GM06990 (cell line): ENCODE results near the gene SYTL1.
A peak's percentile ranks its signal among the peaks of the same experiment; 100 is the strongest.

Source experiments
- DNase-seq: peaks from one replicate; pipeline ENCODE4 v3.0.0-alpha.2; 2011; ENCODE audit not compliant: insufficient read length; ENCODE audit errors: extremely low read depth
- H3K27me3 ChIP-seq: replicated peaks from 2 replicates; pipeline ENCODE4 v1.6.0; 2011; ENCODE audit warnings: low read length; ENCODE audit not compliant: control insufficient read depth, insufficient read depth
- H3K36me3 ChIP-seq: 2 replicates; pipeline ENCODE4 v1.5.1; 2011; ENCODE audit warnings: low read length; ENCODE audit not compliant: control insufficient read depth, insufficient read depth
- H3K4me3 ChIP-seq: replicated peaks from 2 replicates; pipeline ENCODE4 v1.5.1; 2011; ENCODE audit warnings: low read depth, mild to moderate bottlenecking, control low read depth, low read length
- CTCF ChIP-seq: IDR thresholded peaks from 2 replicates; pipeline ENCODE4 v1.5.1; 2011; ENCODE audit warnings: low read length, control low read depth, mild to moderate bottlenecking, inconsistent platforms; ENCODE audit not compliant: insufficient read depth, poor library complexity, severe bottlenecking

Gene SYTL1

DNA sequence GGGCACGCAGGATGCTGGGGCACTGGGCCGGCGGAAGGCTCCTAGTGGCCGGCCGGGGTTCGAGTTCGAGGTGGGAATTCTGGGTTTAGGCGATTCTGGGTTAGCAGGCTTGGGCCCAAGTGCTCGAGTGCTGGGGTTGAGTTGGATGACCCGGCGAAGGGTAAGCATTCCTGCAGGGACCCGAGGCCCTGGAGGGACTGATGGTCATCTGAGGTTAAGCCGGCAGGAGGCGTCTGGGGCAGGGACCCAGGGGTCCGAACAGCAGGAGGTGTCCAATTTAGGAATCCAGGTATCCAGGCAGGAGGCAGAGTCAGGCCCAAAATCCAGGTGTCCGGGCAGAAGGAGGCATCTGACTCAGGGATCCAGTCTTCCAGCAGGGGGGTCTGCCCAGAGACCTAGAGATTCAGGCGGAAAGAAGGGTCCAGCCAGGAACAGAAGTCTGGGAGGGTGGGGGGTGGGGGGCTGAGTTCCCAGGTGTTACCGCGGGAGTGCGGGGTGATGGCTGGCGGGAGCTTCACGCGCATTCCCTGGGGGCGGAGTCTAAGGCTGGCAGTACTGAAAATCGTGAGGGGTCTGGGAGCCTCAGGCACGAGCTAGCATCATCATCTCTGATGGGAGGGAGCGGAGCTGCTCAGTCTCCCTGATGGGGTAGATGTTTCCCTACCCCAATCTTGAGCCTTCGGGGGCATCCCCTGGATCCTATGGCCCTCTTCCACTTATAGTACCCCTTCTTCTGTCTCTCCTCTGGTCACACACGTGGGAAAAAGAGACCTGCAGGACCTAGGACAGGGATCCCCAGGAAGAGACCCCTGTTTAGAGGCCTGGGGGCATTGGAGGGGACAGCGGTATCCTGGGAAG is 51.2 kb downstream of the SYTL1 start:
- TF ChIP-seq CTCF, result peak; percentile 32
- H3K36me3 ChIP-seq, result no peaks in the 10 kb centered on the region
- DNase-seq, result no peak
- peak overlapping the region; percentile 66 for H3K4me3 ChIP-seq
- H3K27me3 ChIP-seq, result no peaks in the 10 kb centered on the region

DNA sequence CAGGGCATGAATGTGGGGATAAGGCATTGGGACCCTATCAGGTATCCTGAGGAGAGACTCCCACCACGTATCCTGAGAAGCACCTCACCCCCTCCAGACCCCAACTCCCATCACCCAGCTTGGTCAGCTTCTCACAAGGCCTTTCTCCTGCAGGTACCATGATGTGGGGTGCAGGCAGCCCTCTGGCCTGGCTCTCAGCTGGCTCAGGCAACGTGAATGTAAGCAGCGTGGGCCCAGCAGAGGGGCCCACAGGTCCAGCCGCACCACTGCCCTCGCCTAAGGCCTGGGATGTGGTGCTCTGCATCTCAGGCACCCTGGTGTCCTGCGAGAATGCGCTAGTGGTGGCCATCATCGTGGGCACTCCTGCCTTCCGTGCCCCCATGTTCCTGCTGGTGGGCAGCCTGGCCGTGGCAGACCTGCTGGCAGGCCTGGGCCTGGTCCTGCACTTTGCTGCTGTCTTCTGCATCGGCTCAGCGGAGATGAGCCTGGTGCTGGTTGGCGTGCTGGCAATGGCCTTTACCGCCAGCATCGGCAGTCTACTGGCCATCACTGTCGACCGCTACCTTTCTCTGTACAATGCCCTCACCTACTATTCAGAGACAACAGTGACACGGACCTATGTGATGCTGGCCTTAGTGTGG is 51.9 kb downstream of the SYTL1 start:
- Histone ChIP-seq H3K4me3 (no peak overlapping the region), H3K27me3 (no peaks in the 10 kb centered on the region), H3K36me3 (no peaks in the 10 kb centered on the region)
- DNase-seq, result no peak
- TF ChIP-seq CTCF, result no peak

- Histone ChIP-seq H3K27me3 (no peaks in the 10 kb centered on the region), H3K36me3 (no peaks in the 10 kb centered on the region), H3K4me3 (no peak overlapping the region)
- no peak for DNase-seq
- no peak for TF ChIP-seq CTCF
These were observed 52.4 kb downstream of the SYTL1 start for GRCh38 chr1:27394282-27394658.

DNA sequence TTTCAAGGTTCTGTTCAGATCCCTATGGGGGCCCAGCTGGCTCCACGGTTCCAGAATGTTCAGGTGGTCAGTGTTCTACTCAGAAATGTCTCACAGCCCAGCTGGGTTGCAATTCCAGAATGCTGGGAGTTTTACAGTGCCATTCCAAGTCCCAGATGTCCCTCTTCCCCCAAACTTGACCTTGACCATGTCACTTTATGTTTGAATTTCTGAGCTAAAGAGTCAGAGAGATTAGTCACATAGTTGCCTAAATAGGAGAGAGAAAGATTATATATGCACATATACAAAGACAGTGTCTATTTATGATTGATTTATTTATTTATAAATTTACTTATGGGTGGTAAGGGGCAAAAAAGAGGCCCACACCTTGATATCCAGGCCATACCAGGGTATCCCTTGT is 53.1 kb downstream of the SYTL1 start:
- no peak for DNase-seq
- no peaks in the 10 kb centered on the region for H3K36me3 ChIP-seq
- no peaks in the 10 kb centered on the region for H3K27me3 ChIP-seq
- H3K4me3 ChIP-seq, result no peak overlapping the region
- no peak for TF ChIP-seq CTCF

DNA sequence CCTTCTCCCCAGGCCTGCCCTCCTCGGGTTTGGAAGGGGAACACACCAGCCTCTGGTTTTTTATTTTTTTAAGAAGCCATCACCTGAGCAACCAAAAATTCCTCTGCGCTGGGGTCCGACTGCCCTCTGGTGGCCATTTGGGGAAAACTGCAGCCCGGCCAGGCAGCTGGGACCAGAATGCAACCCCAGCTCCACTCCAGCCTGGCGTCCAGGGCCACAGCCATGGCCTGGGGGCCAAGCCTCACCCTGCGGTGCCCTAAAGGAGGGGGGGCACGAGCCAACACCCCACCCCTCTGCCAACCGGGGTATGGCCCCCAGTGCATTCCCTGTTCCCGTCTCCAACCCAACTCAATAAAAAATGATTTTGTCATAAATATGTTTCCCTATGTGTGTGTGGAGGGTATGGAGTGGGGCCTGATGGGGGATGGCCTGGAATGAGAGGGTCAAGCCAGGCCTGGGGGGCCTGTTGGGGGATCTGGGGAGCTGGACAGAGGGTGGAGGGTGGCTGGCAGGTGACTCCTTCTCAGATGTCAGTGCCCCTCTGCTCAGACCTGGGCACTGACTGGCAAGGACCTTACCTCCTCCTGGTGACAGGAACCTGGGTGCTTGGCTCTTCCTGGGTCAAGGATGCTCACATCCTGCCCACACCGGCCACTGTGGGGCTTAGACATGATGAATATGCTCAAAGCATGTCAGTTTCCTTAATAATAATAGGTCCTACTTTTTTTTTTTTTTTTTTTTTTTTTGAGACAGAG is 53.8 kb downstream of the SYTL1 start:
- peak; percentile 74 for DNase-seq
- H3K4me3 ChIP-seq, result no peak overlapping the region
- TF ChIP-seq CTCF, result peak; percentile 93
- H3K27me3 ChIP-seq, result no peaks in the 10 kb centered on the region
- no peaks in the 10 kb centered on the region for H3K36me3 ChIP-seq
